K562 (cell line): ENCODE data around the gene USP15. TPM values are rescaled to one million over a fixed set of nuclear protein-coding genes. Genes with fewer than 3 reads are reported as not detected.

Experiments
- ATAC-seq: fragments of 200-7000 bp; cut with Tn5 transposase; 3 replicates; pipeline ENCODE4 v1.9.1; 2020; ENCODE audit warnings: moderate library complexity
- BruUV-seq: library from RNA; stranded (reverse); fragments of 400-500 nt; replicated peaks from 2 replicates; lab custom pipeline; 2021; lab: Mats Ljungman, UMichigan
- CTCF ChIA-PET: fragments of 300-600 bp; formaldehyde crosslinking; extraction: SDS; loops from one replicate; lab custom pipeline; 2021; ENCODE audit warnings: low intra/inter-chr PET ratio; lab: Yijun Ruan, JAX
- POLR2A ChIA-PET: fragments of 300-600, 350-650 bp; sonication (Branson Sonifier 250); formaldehyde crosslinking; extraction: SDS; loops from one replicate; lab custom pipeline; 2021; ENCODE audit warnings: antibody characterized with exemption, inconsistent platforms; lab: Yijun Ruan, JAX
- DNase-seq, 4 experiments: peaks; one replicate each; pipeline versions ENCODE4 v3.0.0 to v3.0.0-alpha.2; 2011 to 2018; ENCODE audit warnings: low spot score in 3 of 4, mixed read lengths in 3 of 4; ENCODE audit errors: extremely low read depth in 1 of 4
- FAIRE-seq: peaks from 2 replicates; lab custom pipeline; 2011; peaks lifted over from hg19 to GRCh38; lab: Jason Lieb, UNC
- H2AFZ ChIP-seq: 2 replicates; pipeline ENCODE4 v1.6.0; 2011; ENCODE audit warnings: low read depth, low read length, control low read depth, inconsistent platforms
- H3K27ac ChIP-seq: fragments of 200-600 bp; 3 replicates; pipeline ENCODE4 v1.8.0; 2011; ENCODE audit warnings: low read depth, mild to moderate bottlenecking, control low read depth, inconsistent platforms, low read length, moderate library complexity, mixed read lengths; ENCODE audit errors: extremely low read depth
- H3K27me3 ChIP-seq, 2 experiments: fragments of 300-600 bp in 1 of 2; 2 replicates in 1 of 2; 3 replicates in 1 of 2; pipeline versions ENCODE4 v1.6.0 to v1.8.0; 2011; ENCODE audit warnings: inconsistent platforms in 2 of 2, low read length in 2 of 2, mild to moderate bottlenecking in 1 of 2, mixed read lengths in 1 of 2, moderate library complexity in 1 of 2; ENCODE audit not compliant: control insufficient read depth in 2 of 2, insufficient read depth in 2 of 2
- H3K36me3 ChIP-seq: fragments of 300-600 bp; 3 replicates; pipeline ENCODE4 v1.8.0; 2011; ENCODE audit warnings: mild to moderate bottlenecking, low read length, inconsistent platforms; ENCODE audit not compliant: control insufficient read depth, insufficient read depth
- H3K4me1 ChIP-seq, 2 experiments: fragments of 200-600 bp in 1 of 2; replicated peaks in 1 of 2; 2 replicates in 1 of 2; 3 replicates in 1 of 2; pipeline versions ENCODE4 v1.5.1 to v1.8.0; 2011; ENCODE audit warnings: inconsistent platforms in 2 of 2, low read length in 2 of 2, mild to moderate bottlenecking in 1 of 2, mixed read lengths in 1 of 2, moderate library complexity in 1 of 2; ENCODE audit not compliant: control insufficient read depth in 2 of 2, insufficient read depth in 2 of 2
- H3K4me2 ChIP-seq: 2 replicates; pipeline ENCODE4 v1.6.1; 2011; ENCODE audit warnings: low read length, control low read depth, inconsistent platforms, mixed read lengths; ENCODE audit not compliant: insufficient read depth
- H3K4me3 ChIP-seq: fragments of 200-600 bp; sonication (generic), shearing (Covaris generic); 2 replicates; pipeline ENCODE4 v1.5.1; 2016; ENCODE audit warnings: control low read depth, inconsistent platforms
- H3K79me2 ChIP-seq: fragments of 200-600 bp; 3 replicates; pipeline ENCODE4 v1.8.0; 2011; ENCODE audit warnings: low read length, inconsistent platforms; ENCODE audit not compliant: control insufficient read depth, insufficient read depth
- H3K9ac ChIP-seq, 2 experiments: 2 replicates each; pipeline versions ENCODE4 v1.6.0 to v1.6.1; 2011; ENCODE audit warnings: low read depth in 2 of 2, low read length in 2 of 2, control low read depth in 1 of 2, inconsistent platforms in 1 of 2, mild to moderate bottlenecking in 1 of 2, mixed read lengths in 1 of 2; ENCODE audit not compliant: insufficient read depth in 1 of 2
- H3K9me1 ChIP-seq: one replicate; pipeline ENCODE4 v1.6.0; 2011; ENCODE audit warnings: inconsistent platforms, mild to moderate bottlenecking, low read length, moderate library complexity; ENCODE audit not compliant: control insufficient read depth, insufficient read depth
- H3K9me3 ChIP-seq: replicated peaks from 2 replicates; pipeline ENCODE4 v1.5.1; 2011; ENCODE audit warnings: low read depth, low read length, inconsistent platforms; ENCODE audit not compliant: control insufficient read depth, insufficient read depth
- H4K20me1 ChIP-seq: replicated peaks from 2 replicates; pipeline ENCODE4 v1.6.1; 2011; ENCODE audit warnings: low read length, inconsistent platforms, mixed read lengths; ENCODE audit not compliant: control insufficient read depth, insufficient read depth
- MECOM ChIP-seq: fragments of 250-450 bp; sonication (Bioruptor Pico); IDR thresholded peaks from 2 replicates; pipeline ENCODE4 v1.8.0; 2022; ENCODE audit warnings: inconsistent platforms
- NR2F6 ChIP-seq: fragments of 450-650 bp; formaldehyde crosslinking; IDR thresholded peaks from 2 replicates; pipeline ENCODE4 v1.4.0; 2020; ENCODE audit warnings: mild to moderate bottlenecking
- SAFB ChIP-seq: fragments of 200-400 bp; formaldehyde crosslinking; IDR thresholded peaks from 2 replicates; pipeline ENCODE4 v1.6.1; 2017; ENCODE audit warnings: low read depth, low read length, borderline replicate concordance
- WGBS: fragments of 100-300 bp; shearing (Covaris generic); methylation state at CpG from one replicate; pipeline ENCODE4 v1.1.6; 2016; ENCODE audit warnings: low coverage, mixed read lengths; ENCODE audit not compliant: insufficient coverage; ENCODE audit errors: missing lambda C conversion rate; 5-methylcytosine and 5-hydroxymethylcytosine counted together
- in situ Hi-C: fragments of 300-500 bp; cut with MboI; formaldehyde crosslinking; loops from 4 replicates; pipeline ENCODE4 v1.15.0; 2018; ENCODE audit warnings: inconsistent platforms, mixed read lengths
- intact Hi-C: fragments of 100-400 bp; cut with micrococcal nuclease; formaldehyde crosslinking; loops from 2 replicates; pipeline ENCODE4 v1.14.2; 2022
- polyA plus RNA-seq, 8 experiments: library from polyadenylated mRNA; depleted of rRNA in 4 of 8; stranded (reverse) in 5 of 8; unstranded in 3 of 8; fragments of >200 nt; fragmentation: Nextera tagmentation in 2 of 8; fragmentation: Illumina TruSeq in 1 of 8; extraction: Ambion mirVana in 2 of 8; extraction: Trizol in 1 of 8; gene quantifications; 2 replicates each; pipeline versions ENCODE4 v1.2.1 to v1.2.3, GENCODE V29; 2011 to 2014; ENCODE audit warnings: inconsistent platforms in 1 of 8, missing spikeins in 1 of 8
- total RNA-seq, 7 experiments: library from RNA; depleted of rRNA in 6 of 7; stranded (reverse); fragments of >200 nt in 6 of 7; fragmentation: Illumina TruSeq in 2 of 7; extraction: Trizol in 2 of 7; gene quantifications; 2 replicates each; pipeline versions ENCODE4 v1.2.1 to v1.2.3, GENCODE V29; 2011 to 2021; ENCODE audit warnings: low replicate concordance in 1 of 7
- TF ChIP-seq, protein P1 (sequence below), 2 experiments: fragments of 450-650 bp in 1 of 2; sonication (generic) in 1 of 2; formaldehyde crosslinking; conservative IDR thresholded peaks; 2 replicates each; pipeline versions ENCODE4 v1.4.0 to v1.8.1; 2020 to 2022; ENCODE audit warnings: mild to moderate bottlenecking in 1 of 2, missing genetic modification reagents in 1 of 2
- TF ChIP-seq, protein P2 (sequence below): fragments of 250-450 bp; sonication (Bioruptor Pico); IDR thresholded peaks from 2 replicates; pipeline ENCODE4 v1.5.0; 2022; ENCODE audit warnings: mild to moderate bottlenecking

Gene USP15
- total and polyA plus RNA-seq, 9 of the 15 experiments (the other 6 are each of a cell fraction or from before 2014, with no cell fraction given), result 140 to 272 (median 182) TPM

DNA sequence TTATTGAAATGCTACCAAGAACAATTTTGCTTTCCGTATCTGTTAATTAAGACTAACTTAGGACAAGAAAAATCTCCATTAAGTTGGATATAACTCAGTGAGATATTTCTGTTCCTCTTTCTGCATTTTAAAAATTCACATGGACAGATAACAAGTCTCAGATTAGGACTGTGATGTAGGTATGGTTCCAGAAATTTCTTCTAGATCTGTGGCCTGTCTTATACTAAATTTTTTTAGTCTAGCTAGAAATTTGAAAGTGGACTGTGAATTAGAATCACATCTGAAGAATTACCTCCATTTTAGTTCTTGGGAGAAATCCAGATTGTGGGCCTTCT lies 41.6 kb downstream of the USP15 start:
- TF ChIP-seq SAFB (no peak), MECOM (CRISPR knock-in tag) (no peak), NR2F6 (CRISPR knock-in tag) (no peak)
- TF ChIP-seq, protein P1, sequence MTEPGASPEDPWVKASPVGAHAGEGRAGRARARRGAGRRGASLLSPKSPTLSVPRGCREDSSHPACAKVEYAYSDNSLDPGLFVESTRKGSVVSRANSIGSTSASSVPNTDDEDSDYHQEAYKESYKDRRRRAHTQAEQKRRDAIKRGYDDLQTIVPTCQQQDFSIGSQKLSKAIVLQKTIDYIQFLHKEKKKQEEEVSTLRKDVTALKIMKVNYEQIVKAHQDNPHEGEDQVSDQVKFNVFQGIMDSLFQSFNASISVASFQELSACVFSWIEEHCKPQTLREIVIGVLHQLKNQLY (CRISPR knock-in tag; conservative IDR thresholded peaks at IDR 0.05), result no peak
- TF ChIP-seq, protein P2, sequence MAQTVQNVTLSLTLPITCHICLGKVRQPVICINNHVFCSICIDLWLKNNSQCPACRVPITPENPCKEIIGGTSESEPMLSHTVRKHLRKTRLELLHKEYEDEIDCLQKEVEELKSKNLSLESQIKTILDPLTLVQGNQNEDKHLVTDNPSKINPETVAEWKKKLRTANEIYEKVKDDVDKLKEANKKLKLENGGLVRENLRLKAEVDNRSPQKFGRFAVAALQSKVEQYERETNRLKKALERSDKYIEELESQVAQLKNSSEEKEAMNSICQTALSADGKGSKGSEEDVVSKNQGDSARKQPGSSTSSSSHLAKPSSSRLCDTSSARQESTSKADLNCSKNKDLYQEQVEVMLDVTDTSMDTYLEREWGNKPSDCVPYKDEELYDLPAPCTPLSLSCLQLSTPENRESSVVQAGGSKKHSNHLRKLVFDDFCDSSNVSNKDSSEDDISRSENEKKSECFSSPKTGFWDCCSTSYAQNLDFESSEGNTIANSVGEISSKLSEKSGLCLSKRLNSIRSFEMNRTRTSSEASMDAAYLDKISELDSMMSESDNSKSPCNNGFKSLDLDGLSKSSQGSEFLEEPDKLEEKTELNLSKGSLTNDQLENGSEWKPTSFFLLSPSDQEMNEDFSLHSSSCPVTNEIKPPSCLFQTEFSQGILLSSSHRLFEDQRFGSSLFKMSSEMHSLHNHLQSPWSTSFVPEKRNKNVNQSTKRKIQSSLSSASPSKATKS (CRISPR knock-in tag), result no peak
- Histone ChIP-seq H3K27me3 (no peaks in the 10 kb centered on the region), H2AFZ (no peak overlapping the region), H3K79me2 (peaks cover 100% of the 10 kb centered on the region), H3K4me1 (peaks cover 3 to 12% of the 10 kb centered on the region in 2 experiments; a peak in 3 of 5 replicates), H3K9me3 (peaks cover 12% of the 10 kb centered on the region; the same call in 1 of the 2 replicates), H3K9me1 (no peaks in the 10 kb centered on the region), H3K36me3 (peaks cover 98% of the 10 kb centered on the region), H4K20me1 (no peaks in the 10 kb centered on the region), H3K9ac (no peak overlapping the region), H3K27ac (no peak overlapping the region), H3K4me3 (no peak overlapping the region), H3K4me2 (no peak overlapping the region)
- ChIA-PET POLR2A (no interaction called here), CTCF (no interaction called here)
- ATAC-seq (no peak), DNase-seq (no peak), FAIRE-seq (no peak)
- no TSS peak for BruUV-seq
- intact Hi-C loops (no loop called here), in situ Hi-C loops (no loop called here)
- 100% methylated on average over 1 of the region's 1 CpG for WGBS
